Testis (tissue), 2 donors: ENCODE measurements around the gene CD48.

ENCODE experiments used
- CTCF ChIP-seq, 3 experiments: fragments of 450-650 bp in 2 of 3; fragments of 200-600 bp in 1 of 3; sonication (generic) in 1 of 3; IDR thresholded peaks; one replicate each; pipeline ENCODE4 v1.5.1; 2016 to 2019; ENCODE audit warnings: antibody characterized with exemption in 3 of 3, mild to moderate bottlenecking in 2 of 3, moderate library complexity in 1 of 3
- POLR2A ChIP-seq: fragments of 450-650 bp; IDR thresholded peaks from one replicate; pipeline ENCODE4 v1.6.1; 2017; ENCODE audit warnings: antibody characterized with exemption, mild to moderate bottlenecking, moderate library complexity

- TF ChIP-seq POLR2A = no peak
- TF ChIP-seq CTCF (IDR thresholded peaks at IDR 0.05) = no peak
Observed at GRCh38 chr1:160672789-160673695, 38.6 kb downstream of the CD48 start.
